Measurements from ENCODE around the gene MRPL38.
"Not testable (repeated sequence)": the region's sequence is repeated elsewhere in the genome, so short reads cannot be mapped to it uniquely, and the experiment has no call there.

Gene MRPL38

GRCh38 chr17:75874323-75875181 lies 30.1 kb downstream of the MRPL38 start:
- DNase-seq = no peak

GRCh38 chr17:75873587-75874322 lies 30.9 kb downstream of the MRPL38 start:
- DNase-seq = no peak

- no peak for DNase-seq
Measured at GRCh38 chr17:75872434-75873351, 32.0 kb downstream of the MRPL38 start.

GRCh38 chr17:75870228-75870627 lies 34.5 kb downstream of the MRPL38 start:
- DNase-seq = not testable (repeated sequence)

DNA sequence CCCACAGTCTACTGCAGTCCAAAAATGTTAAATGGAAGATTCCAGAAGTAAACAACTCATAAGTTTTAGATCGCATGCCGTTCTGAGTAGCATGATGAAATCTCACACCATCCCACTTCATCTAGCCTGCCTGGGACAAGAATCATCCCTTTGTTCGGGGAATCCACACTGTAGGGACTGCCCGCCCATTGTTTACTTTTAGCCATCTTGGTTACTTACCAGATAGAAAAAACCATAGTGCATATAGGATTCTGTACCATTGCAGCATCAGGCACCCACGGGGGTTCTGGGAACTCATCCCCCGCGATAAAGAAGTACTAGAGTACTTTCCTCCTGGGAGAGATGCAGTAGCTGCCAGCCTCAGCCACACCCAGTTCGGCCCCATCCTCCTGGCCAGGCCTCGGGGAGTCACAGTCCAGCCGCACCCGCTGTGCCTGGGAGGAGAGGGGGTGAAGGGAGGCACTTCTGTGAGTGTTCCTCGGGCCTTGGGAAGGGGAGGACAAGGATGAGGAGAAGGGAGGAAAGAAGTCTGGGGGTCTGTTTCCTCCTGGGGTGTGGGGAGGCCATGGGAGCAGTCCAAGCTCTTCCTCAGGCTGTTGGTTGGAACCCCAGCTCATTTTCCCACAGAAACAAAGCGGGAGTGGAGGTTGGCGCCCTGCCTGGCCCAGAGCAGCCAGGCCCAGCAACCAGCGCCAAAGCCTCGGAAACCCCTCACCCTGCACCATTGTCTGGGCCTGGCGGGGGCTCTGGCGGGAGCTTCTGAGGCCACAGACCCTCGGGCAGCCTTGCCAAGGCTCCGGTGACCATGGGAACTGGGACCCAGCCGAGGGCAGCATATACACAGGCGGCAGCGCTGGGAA lies 35.2 kb downstream of the MRPL38 start:
- peak; percentile 32 for DNase-seq

DNA sequence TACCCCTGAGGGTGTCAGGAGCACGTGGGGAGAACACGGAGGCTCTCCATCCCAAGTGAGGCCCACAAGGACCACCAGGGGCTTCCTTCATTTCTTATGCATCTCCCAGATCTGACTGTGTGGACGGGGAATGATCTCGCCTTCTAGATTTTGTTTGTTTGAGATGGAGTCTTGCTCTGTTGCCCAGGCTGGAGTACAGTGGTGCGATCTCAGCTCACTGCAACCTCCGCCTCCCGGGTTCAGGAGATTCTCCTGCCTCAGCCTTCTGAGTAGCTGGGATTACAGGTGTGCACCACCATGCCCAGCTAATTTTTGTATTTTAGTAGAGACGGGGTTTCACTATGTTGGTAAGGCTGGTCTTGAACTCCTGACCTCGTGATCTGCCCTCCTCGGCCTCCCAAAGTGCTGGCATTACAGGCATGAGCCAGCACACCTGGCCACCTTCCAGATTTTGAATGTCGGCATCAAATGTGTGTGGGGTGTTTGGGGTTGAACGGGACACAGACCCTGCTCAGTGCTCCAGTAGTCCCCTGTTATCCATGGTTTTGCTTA lies 35.9 kb downstream of the MRPL38 start:
- DNase-seq = not testable (repeated sequence)

DNA sequence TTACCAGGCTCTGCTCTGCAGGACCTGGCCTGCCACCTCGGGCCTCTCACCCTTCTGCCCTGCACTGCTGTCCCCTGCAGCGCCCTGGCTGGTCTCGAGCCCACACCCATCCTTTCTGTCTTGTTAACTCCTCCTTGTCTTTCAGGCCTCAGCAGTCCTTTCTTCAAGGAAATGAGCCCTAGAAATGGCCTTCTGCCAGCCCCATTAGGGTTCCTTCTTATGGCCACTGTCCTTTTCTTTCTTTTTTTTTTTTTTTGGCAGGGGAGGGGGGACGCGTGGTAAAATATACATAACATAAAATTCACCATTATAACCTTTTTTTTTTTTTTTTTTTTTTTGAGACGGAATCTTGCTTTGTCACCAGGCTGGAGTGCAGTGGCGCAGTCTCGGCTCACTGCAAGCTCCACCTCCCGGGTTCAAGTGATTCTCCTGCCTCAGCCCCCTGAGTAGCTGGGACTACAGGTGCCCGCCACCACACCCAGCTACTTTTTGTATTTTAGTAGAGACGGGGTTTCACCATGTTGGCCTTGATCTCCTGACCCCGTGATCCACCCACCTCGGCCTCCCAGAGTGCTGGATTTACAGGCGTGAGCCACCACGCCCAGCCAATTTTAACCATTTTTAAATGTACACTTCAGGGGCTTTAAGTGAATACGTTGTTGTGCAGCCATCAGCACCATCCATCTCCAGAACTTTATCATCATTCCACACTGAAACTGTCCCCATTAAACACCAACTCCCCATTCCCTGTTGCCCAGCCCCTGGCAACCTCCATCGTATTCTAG lies 39.1 kb downstream of the MRPL38 start:
- not testable (repeated sequence) for DNase-seq

DNA sequence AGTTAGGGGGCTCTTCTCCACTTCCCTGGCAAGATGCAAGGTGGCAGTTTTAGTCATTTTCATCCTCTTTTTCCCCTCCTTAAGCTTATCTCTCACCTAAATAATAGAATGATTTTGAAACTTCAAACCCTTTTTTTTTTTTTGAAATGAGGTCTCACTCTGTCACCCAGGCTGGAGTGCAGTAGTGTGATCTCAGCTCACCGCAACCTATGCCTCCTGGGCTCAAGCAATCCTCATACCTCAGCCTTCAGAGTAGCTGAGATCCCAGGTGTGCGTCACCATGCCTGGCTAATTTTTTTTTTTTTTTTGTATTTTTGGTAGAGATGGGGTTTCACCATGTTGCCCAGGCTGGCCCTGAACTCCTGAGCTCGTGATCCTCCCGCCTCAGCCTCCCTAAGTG lies 39.8 kb downstream of the MRPL38 start:
- DNase-seq = not testable (repeated sequence)

GRCh38 chr17:75864448-75864871 lies 40.2 kb downstream of the MRPL38 start:
- no peak for DNase-seq

DNA sequence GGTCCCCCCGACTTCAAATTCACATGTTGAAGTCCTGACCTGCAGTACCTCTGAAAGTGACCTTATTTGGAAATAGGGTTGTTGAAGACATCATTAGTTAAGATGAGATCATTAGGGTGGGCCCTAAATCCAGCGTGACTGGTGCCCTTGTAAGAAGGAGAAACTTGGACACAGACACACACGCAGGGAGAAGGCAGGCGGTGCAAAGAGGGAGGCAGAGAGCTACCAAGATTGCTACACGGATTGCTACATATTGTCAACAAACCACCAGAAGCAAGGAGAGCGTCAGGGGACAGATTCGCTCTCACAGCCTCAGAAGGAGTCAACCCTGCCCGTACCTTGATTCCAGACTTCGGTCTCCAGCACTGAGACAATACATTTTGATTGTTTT lies 42.8 kb downstream of the MRPL38 start:
- no peak for DNase-seq

GRCh38 chr17:75859358-75859757 lies 45.3 kb downstream of the MRPL38 start:
- not testable (repeated sequence) for DNase-seq

GRCh38 chr17:75856062-75856756 lies 48.5 kb downstream of the MRPL38 start:
- no peak for DNase-seq

DNA sequence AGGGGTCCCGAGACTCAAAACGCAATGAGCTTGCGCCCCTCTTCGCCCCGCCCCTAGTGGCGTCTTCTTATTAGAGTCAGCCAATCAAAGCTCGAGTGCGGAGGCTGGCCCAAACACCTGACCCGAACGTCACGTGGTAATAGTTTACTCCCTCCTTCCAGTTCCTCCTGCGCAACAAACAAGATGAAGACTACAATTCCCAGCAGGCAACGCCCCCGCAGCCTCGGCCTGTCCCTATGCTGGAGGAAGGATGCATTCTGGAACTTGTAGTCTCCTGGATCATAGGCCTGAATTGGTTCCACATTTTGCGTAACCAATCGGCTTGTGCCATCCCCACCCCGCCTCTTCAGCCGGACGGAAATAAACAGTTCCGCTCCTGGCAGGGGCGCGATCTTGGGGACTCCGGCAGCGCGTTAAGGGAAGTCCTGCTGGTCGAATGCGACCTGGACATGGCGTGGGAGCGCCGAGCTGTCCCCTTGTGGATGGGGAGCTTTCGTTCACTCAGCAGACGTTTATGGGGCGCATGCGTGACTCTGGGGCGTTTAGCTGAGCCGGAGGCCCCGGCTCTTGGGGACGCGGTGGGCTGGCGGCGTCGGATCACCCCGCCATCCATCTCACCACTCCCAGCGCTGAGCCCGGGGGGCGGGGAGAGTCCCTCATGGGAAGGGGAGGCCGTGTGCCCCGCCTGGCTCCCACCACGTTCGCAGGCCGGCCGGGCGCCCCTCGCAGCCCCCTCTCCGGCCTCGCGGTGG lies 49.2 kb downstream of the MRPL38 start, which contains the start of gene WBP2:
Gene WBP2, minus strand, starts transcription at position 26 of the 752 bp plus-strand sequence. CDS start 38 bp downstream, outside the sequence.
- peak; percentile 99 for DNase-seq

DNA sequence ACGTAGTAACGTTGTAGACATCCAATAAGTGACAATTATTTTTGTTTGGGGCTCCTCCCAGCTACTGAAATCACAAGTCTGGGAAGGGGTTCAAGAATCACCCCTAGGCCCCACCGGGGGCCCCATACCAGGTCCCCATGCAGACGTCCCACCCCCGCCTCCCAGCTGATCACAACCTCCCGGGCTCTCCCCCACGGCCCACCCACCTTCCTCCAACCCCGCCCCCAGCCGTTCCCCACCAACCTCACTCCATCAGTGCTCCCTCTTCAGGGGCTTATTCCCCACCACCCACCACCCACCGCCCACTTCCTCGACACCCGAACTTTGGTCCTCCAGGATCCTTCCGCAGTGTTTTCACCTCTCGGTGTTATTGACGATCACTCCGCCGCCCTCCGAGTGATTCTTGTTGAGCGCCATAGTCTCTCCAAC lies 49.8 kb downstream of the MRPL38 start:
- DNase-seq = no peak

DNA sequence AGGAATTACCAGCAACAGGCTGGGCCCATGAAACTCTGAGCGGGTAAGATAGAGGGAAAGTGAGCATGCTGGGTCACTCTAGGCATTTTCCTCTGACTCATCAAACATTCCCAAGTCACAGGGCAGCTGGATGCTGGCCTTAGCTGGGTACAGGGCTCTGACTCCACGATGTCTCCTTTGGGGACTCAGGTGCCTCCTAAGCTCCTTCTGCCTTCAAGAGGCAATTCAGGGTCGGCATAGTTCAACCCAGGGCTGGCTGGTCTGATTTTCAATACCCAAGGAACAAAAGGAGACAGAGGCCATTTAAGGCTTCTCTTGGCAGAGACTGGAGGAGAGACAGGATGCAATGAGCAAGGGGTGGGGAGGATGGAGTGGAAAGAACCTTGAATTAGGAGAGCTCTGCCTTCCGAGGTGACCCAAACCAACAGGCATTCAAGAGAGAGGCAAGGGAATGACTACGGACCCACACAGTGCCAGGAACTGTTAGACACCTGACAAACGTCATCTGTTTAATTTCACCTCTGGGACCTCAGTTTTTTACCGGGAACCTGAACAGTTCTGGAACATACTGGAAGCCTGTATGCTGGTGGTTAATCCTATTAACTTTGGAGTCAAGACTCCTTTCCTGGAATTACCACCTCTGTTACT lies 50.5 kb downstream of the MRPL38 start:
- no peak for DNase-seq

GRCh38 chr17:75853433-75853832 lies 51.3 kb downstream of the MRPL38 start:
- no peak for DNase-seq

DNA sequence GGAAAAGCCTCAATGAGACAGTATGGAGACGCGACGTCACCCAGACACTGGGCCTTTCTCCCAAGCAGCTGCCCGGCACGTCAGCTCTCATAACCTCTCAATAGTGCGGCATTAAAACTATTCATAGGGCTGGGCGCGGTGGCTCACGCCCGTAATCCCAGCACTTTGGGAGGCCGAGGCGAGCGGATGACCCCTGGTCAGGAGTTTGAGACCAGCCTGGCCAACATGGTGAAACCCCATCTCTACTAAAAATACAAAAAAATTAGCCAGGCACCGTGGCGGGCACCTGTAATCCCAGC lies 53.0 kb downstream of the MRPL38 start:
- DNase-seq = not testable (repeated sequence)

DNA sequence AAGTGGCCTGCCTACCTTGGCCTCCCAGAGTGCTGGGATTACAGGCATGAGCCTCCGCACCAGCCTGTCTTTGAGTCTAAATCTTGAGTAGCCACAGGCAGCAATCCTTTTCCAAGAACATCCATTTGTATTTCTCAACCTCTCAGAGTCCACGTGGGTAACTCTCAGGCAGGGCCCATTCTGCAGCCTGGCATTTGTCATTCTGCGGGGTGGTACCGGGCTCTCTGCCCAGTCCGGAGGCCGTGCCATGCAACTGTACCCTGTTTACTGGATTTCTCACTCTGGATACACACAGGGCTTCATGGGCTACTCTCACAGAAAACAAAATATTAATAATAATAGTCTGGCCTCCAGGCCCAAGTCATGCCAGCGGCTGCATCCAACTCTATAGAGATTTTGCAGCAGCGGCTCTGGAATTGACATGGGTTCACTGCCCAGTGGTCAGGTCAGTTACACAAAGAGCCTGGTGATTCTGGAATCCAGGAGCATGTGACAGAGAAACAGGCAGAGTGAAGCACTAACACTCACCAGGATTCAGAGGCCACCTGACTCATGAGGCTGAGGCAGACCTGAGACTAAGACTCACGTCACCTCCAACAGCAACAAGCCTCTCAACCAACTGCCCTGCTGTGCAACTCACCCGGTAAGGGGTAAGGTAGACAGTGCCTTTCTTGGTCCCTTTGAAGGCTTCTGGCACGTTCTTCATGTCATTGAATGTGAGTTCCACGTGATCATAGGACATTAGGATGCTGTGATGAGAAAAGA lies 53.6 kb downstream of the MRPL38 start:
- no peak for DNase-seq

Measured in NCI-H1092 (cell line).